Measurements from ENCODE around the gene MRPL28. TPM values are rescaled to one million over a fixed set of nuclear protein-coding genes. Genes with fewer than 3 reads are reported as not detected.
"Not testable (repeated sequence)": the region's sequence is repeated elsewhere in the genome, so short reads cannot be mapped to it uniquely, and the experiment has no call there.

MRPL28 gene
- 10 to 100 TPM; 58.9 to 70.6 (median 61.9) TPM for polyA plus RNA-seq (ENCODE audit: insufficient read length in 3 of 3)

- peak; percentile 80 to 87 (median 84) for DNase-seq (ENCODE audit: low read depth in 3 of 3, low spot score in 2 of 3)
These were observed at the start of gene MRPL28 for GRCh38 chr16:370443-370842. MRPL28 (minus strand) TSS chr16:370538; CDS start chr16:370218, 320 bp downstream.

DNA sequence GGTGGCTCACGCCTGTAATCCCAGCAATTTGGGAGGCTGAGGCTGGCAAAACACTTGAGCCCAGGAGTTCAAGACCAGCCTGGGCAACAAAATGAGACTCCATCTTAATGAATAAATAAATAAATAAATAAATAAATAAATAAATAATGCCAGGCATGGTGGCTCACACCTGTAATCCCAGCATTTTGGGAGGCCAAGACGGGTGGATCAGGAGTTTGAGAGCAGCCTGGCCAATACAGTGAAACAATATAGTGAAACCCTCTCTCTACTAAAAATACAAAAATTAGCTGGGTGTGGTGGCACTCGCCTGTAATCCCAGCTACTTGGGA is 44.8 kb upstream of the MRPL28 start:
- not testable (repeated sequence) for DNase-seq (ENCODE audit: low read depth in 3 of 3, low spot score in 2 of 3)

- DNase-seq (ENCODE audit: low read depth in 3 of 3, low spot score in 2 of 3): no peak
These were observed 44.2 kb upstream of the MRPL28 start for GRCh38 chr16:414395-415169.

GRCh38 chr16:411576-412265 is 41.4 kb upstream of the MRPL28 start:
- DNase-seq (ENCODE audit: low read depth in 3 of 3, low spot score in 2 of 3): no peak

- DNase-seq (ENCODE audit: low read depth in 3 of 3, low spot score in 2 of 3): no peak
These were observed 40.3 kb upstream of the MRPL28 start for GRCh38 chr16:410516-411178.

DNA sequence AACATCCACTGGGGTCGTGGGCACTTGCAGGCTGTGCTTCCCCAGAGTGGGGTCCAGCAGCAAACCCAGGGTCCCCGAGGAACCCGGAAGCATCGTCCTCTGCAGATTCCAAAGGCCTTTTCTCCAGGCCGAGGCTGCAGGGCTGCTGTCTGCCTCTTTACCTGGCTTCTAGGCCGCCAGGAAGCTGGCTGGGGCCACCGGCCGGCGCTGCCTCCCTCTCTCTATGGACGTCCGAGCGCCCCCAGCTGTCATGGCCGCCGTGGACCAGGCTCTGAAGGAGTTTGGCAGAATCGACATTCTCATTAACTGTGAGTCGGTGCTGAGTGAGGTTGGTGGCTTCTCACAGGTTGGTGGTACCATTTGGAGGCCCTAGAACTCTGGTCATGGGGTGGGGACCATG is 36.9 kb upstream of the MRPL28 start:
- no peak for DNase-seq (ENCODE audit: low read depth in 3 of 3, low spot score in 2 of 3)

DNA sequence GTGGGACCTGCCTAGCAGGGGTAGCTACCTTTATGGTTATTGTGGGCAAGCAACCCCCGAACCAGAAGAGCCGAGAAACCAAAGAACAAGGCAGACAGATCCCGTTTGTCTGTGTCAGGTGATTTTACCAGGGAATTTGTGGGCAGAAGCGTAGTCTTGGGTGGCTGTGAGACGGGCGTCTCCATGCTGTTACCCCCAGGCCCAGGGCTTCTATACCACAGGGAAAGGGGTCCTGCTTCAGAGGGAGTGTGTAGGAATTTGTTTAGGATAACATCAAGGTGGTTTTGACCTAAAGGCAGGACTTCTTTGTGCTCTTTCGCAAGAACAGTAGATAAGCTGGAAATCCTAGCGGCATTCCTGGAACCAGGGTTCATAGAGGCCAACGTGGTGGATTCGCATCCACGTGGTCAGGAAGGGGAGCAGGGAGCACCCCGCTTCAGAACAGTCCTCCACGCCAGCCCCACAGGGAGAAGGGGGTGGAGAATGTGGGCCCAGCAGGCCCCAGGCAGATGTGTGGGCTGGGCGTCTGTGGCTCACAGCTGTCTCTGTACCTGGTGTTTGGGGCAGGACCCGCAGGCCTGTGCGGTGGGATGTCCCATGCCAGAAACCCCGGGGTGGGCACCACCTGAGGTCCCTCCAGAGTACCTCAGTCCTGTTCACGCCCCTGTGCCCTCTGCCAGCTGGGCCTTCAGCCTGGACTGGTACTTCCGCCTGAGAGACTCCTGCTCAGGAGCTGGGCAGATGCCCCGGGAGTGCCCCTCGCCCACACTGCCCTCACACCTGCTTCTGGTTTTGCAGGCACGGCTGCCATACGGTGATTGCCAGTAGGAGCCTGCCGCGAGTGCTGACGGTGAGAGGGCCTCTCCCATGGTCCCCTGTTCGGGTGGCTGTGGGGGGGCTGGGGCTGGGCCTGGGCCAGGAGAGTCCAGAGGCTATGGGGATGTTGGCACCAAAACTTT is 35.5 kb upstream of the MRPL28 start:
- DNase-seq (ENCODE audit: low read depth in 3 of 3, low spot score in 2 of 3): no peak

GRCh38 chr16:404971-405486 is 34.7 kb upstream of the MRPL28 start:
- no peak for DNase-seq (ENCODE audit: low read depth in 3 of 3, low spot score in 2 of 3)

DNA sequence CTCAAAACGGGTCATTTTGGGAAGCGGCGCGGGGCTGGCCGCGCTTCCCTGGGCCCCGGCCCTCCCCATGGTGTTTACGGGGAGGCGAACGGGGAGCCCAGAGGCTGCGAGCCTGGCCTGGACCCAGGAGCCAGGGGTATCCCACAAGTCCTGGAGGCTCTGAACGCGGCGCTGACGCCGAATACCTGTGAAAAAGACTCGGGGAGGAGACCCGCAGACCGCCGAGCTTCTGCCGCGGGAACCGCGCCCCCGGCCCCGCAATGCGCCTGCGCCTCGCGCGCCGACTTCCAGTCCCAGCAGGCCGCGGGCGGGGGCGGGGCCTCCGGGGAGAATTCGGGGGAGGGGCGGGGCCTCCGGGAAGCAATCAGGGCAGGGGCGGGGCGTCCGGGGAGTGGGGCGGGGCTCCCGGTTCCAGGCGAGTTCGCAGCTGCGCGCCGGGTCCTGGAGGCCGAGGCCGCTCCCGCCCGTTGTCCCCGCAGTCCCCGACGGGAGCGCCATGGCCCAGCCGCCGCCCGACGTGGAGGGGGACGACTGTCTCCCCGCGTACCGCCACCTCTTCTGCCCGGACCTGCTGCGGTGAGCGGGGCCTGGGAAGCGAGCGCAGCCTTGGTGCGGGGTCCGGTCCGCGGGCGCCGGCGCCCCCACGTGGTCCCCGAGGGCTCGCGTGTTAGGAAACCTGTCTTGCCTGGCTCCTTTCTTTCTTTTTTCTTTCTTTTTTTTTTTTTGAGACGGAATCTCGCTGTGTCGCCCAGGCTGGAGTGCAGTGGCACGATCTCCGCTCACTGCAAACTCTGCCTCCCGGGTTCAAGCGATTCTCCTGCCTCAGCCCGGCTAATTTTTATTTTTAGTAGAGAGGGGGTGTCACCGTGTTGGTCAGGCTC is 31.4 kb upstream of the MRPL28 start, which contains the start of gene DECR2:
Gene DECR2, plus strand, starts transcription at position 418 of the 881 bp plus-strand sequence. Its CDS starts 79 bp downstream, at position 497.
- peak in 2 of 3 donors; percentile 84 to 87 for DNase-seq (ENCODE audit: low read depth in 3 of 3, low spot score in 2 of 3)

DNA sequence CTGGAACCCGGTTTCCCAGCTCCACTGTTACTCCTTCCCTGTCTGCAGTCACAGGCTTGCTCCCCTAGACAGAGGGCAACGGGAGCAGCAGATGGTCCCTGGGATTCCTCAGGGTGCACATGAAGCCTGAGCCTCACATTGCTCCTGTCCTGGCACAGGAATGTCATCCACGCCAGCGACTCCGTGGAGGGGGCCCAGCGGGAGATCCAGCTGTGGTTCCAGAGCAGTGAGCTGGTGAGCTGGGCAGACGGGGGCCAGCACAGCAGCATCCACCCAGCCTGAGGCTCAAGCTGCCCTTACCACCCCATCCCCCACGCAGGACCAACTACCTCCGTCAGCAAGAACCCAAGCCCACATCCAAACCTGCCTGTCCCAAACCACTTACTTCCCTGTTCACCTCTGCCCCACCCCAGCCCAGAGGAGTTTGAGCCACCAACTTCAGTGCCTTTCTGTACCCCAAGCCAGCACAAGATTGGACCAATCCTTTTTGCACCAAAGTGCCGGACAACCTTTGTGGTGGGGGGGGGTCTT is 29.8 kb upstream of the MRPL28 start:
- no peak for DNase-seq (ENCODE audit: low read depth in 3 of 3, low spot score in 2 of 3)

- no peak for DNase-seq (ENCODE audit: low read depth in 3 of 3, low spot score in 2 of 3)
These were observed 29.1 kb upstream of the MRPL28 start for GRCh38 chr16:399340-400019.

DNA sequence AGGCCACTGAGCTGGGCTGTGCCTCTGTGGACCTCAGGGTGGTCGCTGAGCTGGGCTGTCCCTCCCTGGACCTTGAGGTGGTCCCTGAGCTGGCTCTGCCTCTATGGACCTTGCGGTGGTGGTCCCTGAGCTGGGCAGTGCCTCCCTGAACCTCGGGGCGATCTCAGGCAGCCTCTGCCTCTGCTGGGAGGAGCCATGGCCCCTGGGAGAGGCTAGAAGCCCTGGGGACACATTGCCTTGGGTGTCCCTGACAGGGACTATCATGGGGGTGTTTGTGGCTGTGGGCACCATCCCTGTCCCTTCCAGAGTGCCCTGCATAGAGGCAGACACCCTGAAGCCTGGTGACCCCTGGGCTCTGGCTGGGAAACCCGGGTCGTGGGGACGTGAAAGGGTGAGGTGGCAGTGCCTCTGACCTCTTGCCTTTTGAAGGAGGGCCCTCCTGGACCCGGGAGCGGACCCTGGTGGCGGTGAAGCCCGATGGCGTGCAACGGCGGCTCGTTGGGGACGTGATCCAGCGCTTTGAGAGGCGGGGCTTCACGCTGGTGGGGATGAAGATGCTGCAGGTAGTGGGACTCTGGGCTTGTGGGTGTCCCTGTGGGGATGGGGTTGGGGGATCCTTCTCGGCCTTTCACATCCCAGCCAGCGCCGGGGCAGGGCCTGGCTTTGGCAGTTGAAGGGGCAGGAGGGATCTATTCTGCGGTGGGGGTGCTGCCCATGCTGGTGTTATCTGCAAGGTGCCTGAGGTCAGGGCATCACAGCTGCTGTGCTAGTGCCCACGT is 28.4 kb upstream of the MRPL28 start:
- no peak for DNase-seq (ENCODE audit: low read depth in 3 of 3, low spot score in 2 of 3)

DNA sequence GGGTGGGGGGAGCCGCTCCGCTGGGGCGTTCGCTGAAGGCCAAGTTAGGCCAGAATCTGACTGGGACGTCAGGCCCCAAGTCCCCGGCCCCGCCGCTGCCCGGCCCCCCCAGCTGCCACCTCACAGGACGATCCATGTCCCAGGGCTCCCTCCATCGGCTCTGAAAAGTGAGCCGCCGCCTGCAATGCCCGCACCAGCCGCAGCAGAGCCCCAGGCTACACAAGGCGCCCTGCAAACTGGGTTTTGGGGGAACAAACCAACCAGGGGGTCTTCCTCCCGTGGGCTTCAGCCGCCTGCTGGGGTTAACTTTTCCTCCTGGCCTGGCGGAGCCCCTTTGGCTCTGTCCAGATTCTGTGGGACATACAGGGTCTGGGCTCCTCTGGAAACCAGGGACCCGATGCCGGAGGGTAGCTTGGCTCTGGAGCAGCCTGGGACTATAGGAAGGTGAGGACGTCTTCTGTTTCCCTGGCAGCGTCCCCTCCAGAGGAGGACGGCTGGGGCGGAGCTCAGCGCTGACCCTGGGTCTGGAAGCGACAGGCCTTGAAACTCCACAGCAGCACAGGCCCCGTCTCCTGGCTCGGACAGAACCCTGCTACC is 27.5 kb upstream of the MRPL28 start:
- no peak for DNase-seq (ENCODE audit: low read depth in 3 of 3, low spot score in 2 of 3)

GRCh38 chr16:397135-397661 is 26.9 kb upstream of the MRPL28 start, which contains the start of gene NME4:
NME4 (plus strand) TSS chr16:397199; CDS start chr16:397223, 24 bp downstream.
- no peak for DNase-seq (ENCODE audit: low read depth in 3 of 3, low spot score in 2 of 3)

DNA sequence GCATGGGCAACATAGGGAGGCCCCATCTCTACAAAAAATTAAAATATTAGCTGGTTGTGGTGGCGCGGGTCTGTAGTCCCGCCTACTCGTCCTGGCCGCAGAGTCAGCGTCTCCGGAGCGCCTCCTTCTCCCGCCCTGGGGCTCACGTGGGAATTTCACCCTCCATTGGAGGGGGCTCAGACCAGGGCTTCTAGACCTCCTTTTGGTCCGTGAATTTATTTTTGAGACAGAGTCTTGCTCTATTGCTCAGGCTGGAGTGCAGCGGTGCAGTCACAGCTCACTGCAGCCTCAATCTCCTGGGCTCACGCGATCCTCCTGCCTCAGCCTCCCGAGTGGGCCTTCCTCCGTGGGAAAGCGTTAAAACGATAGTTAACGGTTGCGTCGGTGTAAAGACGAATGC is 26.3 kb upstream of the MRPL28 start:
- DNase-seq (ENCODE audit: low read depth in 3 of 3, low spot score in 2 of 3): no peak

- no peak for DNase-seq (ENCODE audit: low read depth in 3 of 3, low spot score in 2 of 3)
These were observed 25.9 kb upstream of the MRPL28 start for GRCh38 chr16:396199-396598.

Data from right renal cortex interstitium (tissue), 3 donors.